ENCODE data around the gene PSMD6. TPM values are rescaled to one million over a fixed set of nuclear protein-coding genes. Genes with fewer than 3 reads are reported as not detected.

PSMD6 gene
- total and polyA plus RNA-seq, 2 donors (not counting 3 experiments of a cell fraction or from before 2014, with no cell fraction given): 53.7 to 90.8 TPM

- Histone ChIP-seq H3K4me3 (replicated peaks in 1 of 3; ENCODE audit: insufficient read depth in 1 of 3, low read depth in 1 of 3, low read length in 3 of 3) (no peak overlapping the region), H4K20me1 (replicated peaks; ENCODE audit: control insufficient read depth, extremely low read depth, insufficient read depth, low read length) (no peaks in the 10 kb centered on the region), H2AFZ (ENCODE audit: low read depth, low read length) (no peak overlapping the region), H3K27ac (ENCODE audit: insufficient read depth, low read depth, low read length) (no peak overlapping the region), H3K4me1 (ENCODE audit: control insufficient read depth, extremely low read depth, insufficient read depth, low read length) (peaks cover 7% of the 10 kb centered on the region), H3K9me3 (replicated peaks; ENCODE audit: control insufficient read depth, insufficient read depth, low read length) (no peaks in the 10 kb centered on the region), H3K9ac (replicated peaks; ENCODE audit: extremely low read depth, insufficient read depth, low read length) (no peak overlapping the region), H3K9me1 (replicated peaks; ENCODE audit: control insufficient read depth, extremely low read depth, insufficient read depth, low read length) (no peaks in the 10 kb centered on the region), H3K79me2 (ENCODE audit: control insufficient read depth, insufficient read depth, low read length) (peaks cover 43% of the 10 kb centered on the region), H3K4me2 (ENCODE audit: insufficient read depth, low read length) (no peak overlapping the region), H3K27me3 (ENCODE audit: control insufficient read depth in 2 of 2, insufficient read depth in 2 of 2, low read length in 2 of 2) (no peaks in the 10 kb centered on the region), H3K36me3 (ENCODE audit: control insufficient read depth in 2 of 2, extremely low read depth in 1 of 2, insufficient read depth in 2 of 2, low read length in 2 of 2) (no peaks in the 10 kb centered on the region)
- intact Hi-C loops (cut with micrococcal nuclease): no loop called here
- POLR2A ChIA-PET: no interaction called here
- BruUV-seq (replicated peaks): no TSS peak
- FAIRE-seq (no peak), DNase-seq (ENCODE audit: low read depth, low spot score) (no peak)
- dilution Hi-C loops (cut with MboI; ENCODE audit: extremely low pct_ligation_motif_present, low sequenced_read_pairs): no loop called here
- TF ChIP-seq POLR2AphosphoS5 (IDR thresholded peaks at IDR 0.05; ENCODE audit: insufficient read depth, low read depth, low read length) (no peak), MYC (IDR thresholded peaks at IDR 0.05; ENCODE audit: low read depth, low read length) (no peak), POLR2A (IDR thresholded peaks at IDR 0.05; ENCODE audit: low read depth, low read length) (no peak), CTCF (IDR thresholded peaks at IDR 0.05; ENCODE audit: extremely low read depth in 1 of 2, insufficient read depth in 1 of 2, low read depth in 1 of 2, low read length in 2 of 2) (no peak), GATA2 (IDR thresholded peaks at IDR 0.05; ENCODE audit: insufficient read depth, insufficient read length, low read depth, low read length) (no peak), FOS (IDR thresholded peaks at IDR 0.05; ENCODE audit: borderline replicate concordance, insufficient read depth, low read length) (no peak), JUN (IDR thresholded peaks at IDR 0.05; ENCODE audit: borderline replicate concordance, insufficient read depth, insufficient read length, low read depth) (no peak)
- CTCF ChIA-PET: interaction anchor here (1.1 to 4.2 kb wide), 2 partner anchors 9 to 10 kb away, joined by 3 to 19 read pairs; no protein-coding TSS in a partner anchor
Measured at GRCh38 chr3:63970631-63971475, 52.4 kb downstream of the PSMD6 start.

Data from endothelial cell of umbilical vein (primary cell).